GM21529 (cell line): ENCODE results near the gene USO1.
"Not testable (repeated sequence)": the region's sequence is repeated elsewhere in the genome, so short reads cannot be mapped to it uniquely, and the experiment has no call there.

Experiments
- ATAC-seq: cut with Tn5 transposase; IDR thresholded peaks from one replicate; pipeline ENCODE4 v1.9.1; 2021; ENCODE audit not compliant: unreplicated experiment

USO1 gene

DNA sequence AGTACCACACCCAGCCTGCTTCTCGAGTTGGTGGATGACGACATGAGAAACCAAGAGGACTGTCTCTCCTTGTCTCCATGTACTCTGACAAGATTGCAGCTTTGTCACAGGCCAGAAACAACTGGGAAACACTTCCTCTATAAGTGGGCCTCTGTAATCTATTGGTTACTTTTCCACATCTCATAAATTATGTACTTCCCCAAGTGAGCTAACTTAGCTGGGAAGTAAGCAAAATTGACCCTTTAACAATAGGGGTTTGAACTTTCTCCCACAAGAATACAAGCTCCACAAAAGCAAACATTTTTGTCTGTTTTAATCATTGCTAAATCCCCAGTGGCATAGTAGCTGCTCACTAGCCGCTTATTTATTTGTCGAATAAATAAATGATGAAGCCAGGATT, 14.1 kb upstream of the USO1 start:
- no peak for ATAC-seq

DNA sequence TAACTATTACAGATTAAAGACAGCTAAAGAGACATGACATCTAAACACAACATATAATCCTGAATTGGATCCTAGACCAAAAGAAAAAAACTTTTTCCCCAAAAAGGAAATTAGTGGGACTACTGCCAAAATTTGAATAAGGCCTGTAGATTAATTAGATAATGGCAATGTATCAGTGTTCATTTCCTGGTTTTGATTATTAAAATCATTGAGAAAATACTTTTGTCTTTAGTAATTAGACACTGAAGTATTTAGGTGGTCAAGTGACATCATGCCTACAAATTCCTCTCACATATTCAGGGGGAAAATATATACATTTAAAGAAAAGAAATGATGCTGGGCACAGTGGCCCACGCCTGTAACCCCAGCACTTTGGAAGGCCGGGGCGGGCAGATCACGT, 10.4 kb upstream of the USO1 start:
- ATAC-seq = no peak

DNA sequence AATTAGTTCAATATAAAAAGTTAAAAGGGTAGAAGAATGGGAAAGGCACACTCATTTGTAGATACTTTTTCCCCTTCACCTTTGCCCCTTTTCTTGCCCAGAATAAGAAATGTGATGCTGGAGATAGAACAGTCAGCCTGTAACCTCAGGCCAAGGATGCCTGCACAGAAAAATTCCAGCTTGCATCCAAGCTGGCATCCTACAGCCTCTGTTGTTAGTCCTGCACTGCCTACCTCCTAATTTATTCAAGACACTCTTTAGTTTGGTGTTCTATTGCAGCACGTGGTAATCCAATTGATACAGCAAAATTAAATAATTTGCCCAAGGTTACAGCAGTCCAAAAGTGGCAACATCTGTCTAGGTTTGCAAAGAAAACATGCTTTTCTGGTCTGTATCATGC, 9.7 kb upstream of the USO1 start:
- no peak for ATAC-seq

DNA sequence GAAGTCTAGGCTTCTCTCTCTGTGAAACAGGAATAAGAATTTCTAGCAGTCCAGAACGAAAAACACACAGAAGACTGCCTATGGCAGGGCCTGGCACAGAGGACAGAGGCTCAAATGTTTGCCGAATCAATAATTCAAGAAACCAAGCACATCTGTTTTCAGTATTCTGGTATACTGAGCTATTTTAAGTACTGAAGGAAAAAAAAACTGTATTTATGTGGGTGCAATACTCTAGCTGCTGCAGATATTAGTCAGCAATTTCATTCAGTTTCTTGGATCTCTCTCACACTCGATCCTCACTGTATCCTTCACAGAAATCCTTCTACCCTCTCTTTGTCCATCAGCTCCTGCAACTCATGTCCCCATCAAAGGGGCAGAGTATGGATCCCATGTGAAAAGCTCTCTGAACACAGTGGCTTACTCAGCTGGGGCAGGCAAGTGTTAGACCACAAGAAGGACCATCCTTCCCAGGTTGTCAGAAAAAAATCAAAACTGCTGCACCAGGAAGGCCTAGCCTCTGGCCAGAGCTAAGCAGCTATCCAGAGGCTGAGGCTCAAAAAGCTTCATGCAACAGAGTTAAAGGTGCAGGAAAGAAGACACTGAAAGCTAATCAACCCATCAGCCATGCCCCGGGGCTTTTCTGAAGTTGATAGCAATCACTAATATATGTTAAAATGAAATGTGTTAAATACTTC, 9.1 kb upstream of the USO1 start:
- no peak for ATAC-seq

DNA sequence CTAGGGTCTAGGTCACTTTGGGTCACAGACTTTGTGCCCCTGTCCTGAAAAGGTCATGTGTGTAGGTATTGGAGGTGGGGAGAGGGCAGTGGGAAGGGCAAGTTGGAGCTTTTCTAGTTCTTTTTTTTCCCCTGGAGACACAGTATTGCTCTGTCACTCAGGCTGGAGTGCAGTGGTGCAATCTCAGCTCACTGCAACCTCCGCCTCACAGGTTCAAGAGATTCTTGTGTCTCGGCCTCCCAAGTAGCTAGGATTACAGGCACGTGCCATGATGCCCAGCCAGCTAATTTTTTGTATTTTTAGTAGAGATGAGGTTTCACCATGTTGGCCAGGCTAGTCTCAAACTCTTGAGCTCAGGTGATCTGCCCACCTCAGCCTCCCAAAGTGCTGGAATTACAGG, 8.3 kb upstream of the USO1 start:
- not testable (repeated sequence) for ATAC-seq

DNA sequence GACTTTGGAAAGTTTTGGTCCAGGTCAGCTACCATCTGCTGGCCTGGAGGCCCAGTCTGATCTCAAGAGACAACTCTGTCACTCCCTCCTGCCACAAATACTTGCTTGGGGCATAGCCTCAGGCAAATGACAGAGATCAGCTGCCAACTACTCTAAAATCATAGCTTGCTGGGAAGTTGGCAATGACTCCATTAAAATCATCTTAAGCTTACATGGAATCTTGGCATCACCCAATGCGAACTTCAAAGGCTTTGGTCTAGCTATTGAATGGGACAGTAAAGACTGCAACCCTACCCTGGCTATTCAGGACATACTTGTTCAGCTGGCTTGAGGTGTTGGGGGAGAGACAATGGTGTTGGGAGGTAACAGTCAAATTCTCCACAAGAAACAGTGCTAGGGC, 7.0 kb upstream of the USO1 start:
- no peak for ATAC-seq

DNA sequence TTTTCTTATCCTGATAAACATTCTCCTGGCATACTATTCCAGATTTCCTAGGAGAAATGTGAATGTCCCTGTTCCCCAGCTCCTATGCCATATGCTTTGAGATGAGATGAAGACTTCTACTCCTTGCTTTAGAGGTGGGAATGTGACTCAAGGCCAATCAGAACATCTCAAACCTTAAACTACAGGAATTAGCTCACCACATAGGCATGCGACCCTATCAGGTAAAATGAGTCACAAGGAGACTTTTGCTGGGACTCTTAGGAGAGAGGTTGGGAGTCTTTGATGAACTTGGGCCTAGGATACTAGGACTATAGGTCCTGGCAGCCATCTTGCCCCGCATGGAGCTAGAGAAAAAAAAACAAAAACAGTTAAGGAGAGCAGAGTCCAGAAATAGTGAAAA, 5.8 kb upstream of the USO1 start:
- ATAC-seq = no peak

DNA sequence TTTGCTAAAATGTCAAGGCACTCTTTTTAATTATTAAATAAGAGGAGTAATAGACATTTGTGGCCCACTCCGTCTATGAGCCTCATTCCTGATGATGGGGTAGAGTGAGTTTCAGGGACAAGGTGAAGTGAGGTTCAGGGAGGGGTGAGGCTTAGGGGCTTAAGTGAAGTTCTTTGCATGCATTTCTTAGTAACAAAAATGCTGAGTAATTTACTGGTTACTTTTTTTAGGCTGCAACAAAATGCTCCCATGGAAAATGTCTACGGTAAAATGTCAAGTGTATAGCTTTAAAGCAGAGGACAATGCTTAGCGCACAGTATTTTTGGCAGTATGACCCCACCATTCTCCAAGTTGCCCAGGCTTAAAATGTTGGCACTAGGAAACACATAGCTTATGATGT, 2.0 kb upstream of the USO1 start:
- no peak for ATAC-seq

DNA sequence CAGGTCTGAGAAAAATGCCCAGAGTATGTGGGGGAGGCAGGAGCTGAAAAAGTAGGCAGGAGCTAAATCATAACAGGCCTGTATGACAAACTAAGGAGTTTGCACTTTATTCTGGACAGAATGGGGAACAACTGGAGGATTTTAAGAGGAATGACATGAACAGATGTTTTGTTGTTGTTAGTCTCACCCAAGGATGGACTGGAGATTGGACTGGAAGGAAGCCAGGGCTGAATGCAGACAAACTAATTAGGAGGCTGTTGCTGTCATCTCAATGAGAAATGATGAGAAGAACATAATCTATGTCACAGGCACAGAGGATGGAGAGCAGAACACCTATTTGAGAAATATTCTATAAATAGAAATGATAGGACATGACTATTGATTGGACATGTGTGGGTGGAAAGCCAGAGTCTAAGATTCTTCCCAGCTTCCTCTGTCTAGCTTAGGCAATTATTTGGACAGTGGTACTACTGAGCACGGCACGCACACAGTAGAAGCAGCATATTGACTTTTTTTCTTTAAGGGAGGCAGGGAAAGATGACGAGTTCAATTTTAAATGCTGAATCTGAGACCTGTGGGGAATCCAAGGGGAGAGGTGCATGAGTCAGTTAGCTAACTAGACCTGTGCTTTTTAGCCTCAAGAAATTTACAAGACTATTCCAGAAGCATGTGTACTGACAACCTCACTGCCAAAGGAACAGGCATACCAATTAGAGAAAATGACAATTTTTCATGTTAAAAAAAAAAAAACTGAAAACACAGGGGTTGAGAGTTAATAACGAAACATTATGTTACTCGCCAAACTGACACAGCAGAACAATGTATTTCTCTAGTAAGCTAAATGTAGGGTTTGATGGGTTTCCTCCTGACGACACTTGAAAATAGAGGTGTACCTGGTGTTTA, 963 bp upstream of the USO1 start:
- ATAC-seq = no peak

DNA sequence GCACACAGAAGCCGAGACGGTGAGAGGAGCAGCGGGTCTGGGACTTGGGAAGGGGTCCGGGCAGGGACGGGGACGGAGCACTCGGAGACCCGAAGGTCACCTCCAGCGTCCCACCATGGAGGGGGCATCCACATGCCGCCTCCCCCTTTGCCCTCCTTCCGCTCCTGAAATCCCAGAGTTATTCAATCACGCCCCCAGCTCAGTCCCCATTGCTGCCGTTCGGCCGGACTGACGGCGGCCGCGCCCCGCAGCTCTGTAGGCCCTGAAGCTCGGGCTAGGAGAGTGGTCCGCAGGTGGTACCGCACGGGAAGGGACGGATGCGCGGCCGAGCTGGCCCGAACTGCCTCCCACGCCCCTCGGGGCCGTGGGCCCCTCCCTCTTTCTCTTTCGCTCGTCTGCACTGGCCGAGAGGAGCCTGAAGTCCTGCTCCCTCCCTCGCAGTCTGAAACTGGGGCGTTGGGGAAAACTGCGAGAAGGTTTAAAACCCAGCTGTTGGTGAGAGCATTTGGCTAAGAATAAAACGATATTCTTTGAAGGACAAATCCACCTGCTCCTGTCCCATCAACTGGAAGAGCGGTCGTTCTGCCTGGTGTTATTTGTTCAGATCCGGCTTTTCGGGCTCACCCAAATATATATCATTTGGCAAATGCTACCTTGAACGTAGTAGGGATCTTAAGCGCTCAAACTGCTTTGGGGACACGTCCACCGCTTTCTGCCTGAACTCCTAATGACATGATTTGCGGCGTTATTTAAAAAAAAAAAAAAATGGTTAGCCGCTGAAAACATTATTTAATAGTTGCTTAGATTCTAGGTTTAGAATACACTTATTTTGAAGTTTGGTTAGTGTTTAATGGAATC, 719 bp downstream of the USO1 start:
- peak; percentile 56 for ATAC-seq

DNA sequence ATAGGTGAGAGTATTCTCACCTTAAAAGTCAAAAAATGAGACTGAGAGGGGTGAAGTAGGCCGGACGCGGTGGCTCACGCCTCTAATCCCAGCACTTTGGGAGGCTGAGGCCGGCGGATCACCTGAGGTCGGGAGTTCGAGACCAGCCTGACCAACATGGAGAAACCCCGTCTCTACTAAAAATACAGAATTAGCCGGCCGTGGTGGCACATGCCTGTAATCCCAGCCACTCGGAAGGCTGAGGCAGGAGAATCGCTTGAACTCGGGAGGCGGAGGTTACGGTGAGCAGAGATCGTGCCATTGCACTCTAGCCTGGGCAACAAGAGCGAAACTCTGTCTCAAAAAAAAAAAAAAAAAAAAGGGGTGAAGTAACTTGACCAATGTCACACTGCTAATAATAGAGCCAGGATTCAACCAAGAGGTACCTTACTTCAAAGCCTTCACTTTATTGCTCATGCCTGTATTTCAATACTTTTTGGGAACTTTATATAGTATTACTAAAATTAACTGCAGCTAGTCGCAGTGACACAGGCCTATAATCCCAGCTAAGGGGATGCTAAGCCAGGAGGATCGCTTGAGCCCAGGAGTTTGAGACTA, 1.7 kb downstream of the USO1 start:
- ATAC-seq = not testable (repeated sequence)

DNA sequence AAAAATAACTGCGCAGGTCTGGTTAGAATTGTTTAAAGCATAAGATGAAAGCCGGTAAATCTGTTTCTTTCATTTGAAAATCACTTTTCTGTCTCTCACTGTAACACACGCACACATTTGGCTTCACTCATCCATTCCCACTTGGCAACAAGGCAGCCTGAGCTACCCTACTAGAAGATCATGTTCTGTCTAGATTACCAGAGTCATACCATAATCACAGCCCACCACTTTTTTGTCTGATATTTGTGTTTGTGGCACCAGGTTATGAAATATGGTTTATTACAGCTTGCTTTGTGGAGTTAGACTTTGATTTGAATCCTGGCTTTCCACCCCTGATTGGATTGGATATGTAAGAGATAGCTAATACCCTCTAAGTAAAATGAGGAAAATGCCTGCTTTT, 2.2 kb downstream of the USO1 start:
- no peak for ATAC-seq

DNA sequence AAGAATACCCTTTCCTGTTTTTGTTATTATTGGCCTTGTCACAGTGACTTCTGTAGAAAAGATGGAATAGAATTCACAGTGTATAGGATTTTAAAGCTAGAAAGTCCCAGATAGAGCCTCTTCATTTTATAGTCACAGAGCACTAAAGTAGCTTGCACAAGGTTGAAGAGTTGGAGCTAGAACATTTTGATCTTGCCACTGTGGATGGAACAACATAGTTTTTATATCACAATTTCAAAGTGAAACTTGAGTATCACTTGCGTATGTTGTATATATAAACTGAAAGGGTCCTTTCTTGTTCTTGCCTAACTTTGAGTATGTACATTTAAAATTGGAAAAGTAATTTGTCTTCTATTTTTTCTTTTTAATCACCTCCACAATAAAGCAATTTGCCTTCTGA, 2.7 kb downstream of the USO1 start:
- ATAC-seq = no peak

DNA sequence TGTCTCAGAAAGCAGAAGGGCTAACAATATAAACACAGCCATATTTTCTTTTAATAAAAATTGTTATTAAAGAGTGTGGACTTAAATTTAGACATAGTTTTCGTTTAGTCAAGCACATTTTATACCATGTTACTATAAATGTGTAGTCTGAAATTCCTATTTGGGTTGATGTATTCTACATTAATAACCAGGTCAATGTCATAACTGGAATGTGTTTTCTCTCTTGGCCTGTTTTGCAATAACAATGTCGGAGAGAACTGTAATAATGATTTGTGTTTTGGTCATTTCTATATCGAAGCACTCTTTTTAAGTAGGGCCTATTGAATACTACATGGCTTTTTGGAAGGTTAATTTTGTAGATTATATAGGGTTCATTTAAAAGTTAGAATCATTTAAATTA, 5.5 kb downstream of the USO1 start:
- no peak for ATAC-seq

DNA sequence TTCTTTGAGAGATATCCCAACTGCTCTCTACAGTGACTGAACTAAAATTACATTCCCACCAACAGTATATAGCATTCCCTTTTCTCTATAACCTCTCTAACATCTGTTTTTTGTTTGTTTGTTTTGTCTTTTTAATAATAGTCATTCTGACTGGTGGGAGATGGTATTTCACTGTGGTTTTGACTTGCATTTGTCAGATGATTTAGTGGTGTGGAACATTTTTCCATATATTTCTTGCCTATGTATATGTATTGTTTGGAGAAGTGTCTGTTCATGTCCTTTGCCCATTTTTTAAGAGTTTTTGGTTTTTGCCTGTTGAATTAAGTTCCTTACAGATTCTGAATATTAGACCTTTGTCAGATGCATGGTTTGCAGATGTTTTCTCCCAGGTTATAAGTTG, 9.0 kb downstream of the USO1 start:
- ATAC-seq = no peak

DNA sequence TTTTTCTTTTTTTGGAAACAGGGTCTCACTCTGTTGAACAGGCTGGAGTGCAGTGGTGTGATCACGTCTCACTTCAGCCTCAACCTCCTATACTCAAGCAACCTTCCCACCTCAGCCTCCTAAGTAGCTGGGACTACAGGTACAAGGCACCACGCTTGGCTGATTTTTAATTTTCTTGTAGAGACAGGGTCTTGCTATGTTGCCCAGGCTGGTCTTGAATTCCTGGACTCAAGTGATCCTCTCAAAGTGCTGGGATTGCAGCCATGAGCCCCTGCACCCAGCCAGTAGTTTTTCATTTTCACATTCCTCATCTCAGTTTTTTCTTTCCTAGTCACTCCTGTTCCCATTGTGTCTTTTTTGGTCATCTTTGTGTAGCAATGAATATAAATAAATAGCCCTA, 11.1 kb downstream of the USO1 start:
- no peak for ATAC-seq

DNA sequence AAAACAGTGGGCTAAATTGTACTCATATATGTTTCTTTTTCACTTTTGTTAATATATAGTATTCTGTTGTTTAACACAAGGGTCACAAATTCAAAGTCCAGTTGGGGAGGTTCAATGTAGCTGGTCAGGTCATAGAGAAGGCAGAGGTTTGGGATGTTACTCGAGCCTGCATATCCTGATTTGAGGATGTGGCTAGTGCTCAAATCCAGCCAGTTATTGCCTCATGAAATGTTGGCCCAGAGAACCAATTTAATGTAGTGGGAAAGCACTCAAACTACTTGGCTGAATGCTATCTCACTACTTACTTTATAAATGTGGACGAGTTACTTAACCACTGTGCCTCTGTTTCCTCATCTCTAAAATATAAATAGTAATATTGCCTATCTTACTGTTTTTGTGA, 12.5 kb downstream of the USO1 start:
- no peak for ATAC-seq

DNA sequence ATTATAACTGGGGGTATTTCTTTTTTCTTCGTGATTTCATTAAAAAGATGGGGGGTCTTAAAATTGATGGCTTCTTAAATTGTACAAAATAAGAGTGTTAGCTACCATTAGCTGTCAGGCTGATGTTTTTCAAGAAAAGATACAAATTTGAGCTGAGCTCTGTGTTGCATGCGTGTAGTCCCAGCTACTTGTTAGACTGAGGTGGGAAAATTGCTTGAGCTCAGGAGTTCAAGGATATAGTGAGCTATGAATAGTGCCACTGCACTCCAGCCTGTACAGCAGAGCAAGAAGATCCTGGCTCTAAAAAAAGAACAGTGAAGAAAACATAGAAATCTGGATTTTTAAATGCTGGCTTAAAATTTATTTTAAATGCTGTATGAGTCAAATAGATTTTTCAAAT, 13.0 kb downstream of the USO1 start:
- no peak for ATAC-seq

DNA sequence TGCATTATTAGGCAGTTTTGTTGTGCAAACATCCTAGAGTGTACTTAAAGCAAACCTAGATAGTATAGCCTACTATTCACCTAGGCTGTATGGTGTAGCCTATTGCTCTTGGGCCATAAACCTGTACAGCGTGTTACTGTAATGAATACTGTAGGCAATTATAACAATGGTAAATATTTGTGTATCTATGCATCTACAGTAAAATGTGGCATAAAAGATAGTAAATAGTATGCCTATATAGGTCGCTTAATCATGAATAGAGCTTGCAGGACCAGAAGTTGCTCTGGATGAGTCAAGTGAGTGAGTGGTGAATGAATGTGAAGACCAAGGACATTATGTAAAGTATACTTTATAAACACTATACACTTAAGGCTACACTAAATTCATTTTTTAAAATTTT, 16.6 kb downstream of the USO1 start:
- ATAC-seq = no peak

DNA sequence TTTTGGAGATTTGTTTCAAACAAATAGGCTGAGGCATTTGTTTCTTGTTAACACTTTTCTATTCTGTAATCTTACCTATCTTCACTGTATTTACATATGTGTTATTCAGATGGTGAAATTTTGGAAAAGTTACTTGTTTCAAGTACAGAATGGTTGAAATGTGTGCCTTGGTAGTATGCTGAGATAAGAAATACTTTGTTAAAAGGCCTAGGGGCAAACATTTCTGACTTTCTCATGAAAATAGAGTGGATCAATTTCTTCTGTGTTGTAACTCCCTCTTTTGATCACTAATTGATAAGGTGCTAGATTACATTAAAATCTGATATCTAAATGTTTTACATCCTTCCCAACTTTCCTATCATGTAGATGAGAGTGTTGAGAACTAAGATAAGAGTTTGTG, 18.1 kb downstream of the USO1 start:
- ATAC-seq = no peak

DNA sequence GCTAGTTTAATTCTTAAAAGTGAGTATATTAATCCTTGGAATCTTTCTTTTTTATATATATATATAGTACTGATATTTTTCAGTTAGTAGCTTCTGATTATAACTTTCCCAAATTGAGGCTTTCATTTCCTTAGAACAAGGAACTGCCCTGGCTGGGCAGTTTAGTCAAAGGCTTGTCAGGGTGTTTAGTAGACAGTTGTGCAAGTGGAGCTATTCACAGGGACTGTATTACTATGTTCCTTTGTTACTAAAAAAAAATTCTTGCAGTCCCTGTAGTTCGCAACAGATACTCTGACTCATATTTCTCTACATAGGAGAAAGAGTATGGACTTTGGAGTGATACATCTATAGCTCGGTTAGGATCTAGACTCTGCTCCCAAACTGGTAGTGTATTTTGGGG, 20.8 kb downstream of the USO1 start:
- ATAC-seq = no peak
